H9 (cell line): ENCODE data around the gene CD247. TPM values are rescaled to one million over a fixed set of nuclear protein-coding genes. Genes with fewer than 3 reads are reported as not detected.
A peak's percentile ranks its signal among the peaks of the same experiment; 100 is the strongest.

Experiments used
- DNase-seq: peaks from one replicate; pipeline ENCODE4 v3.0.0-alpha.2; 2017
- H2AFZ ChIP-seq: one replicate; pipeline ENCODE4 v1.6.1; 2013; ENCODE audit warnings: mild to moderate bottlenecking, low read length, control low read depth, moderate library complexity
- H2AK5ac ChIP-seq: 2 replicates; pipeline ENCODE4 v1.6.1; 2013; ENCODE audit warnings: low read length, control low read depth, mixed read lengths; ENCODE audit not compliant: insufficient read length
- H2BK120ac ChIP-seq: one replicate; pipeline ENCODE4 v1.6.1; 2013; ENCODE audit warnings: low read depth, mild to moderate bottlenecking, low read length, control low read depth, inconsistent platforms; ENCODE audit not compliant: poor library complexity, severe bottlenecking
- H2BK12ac ChIP-seq: 2 replicates; pipeline ENCODE4 v1.6.1; 2013; ENCODE audit warnings: low read length, control low read depth, mixed read lengths, low read depth; ENCODE audit not compliant: insufficient read length
- H2BK15ac ChIP-seq: 2 replicates; pipeline ENCODE4 v1.6.1; 2013; ENCODE audit warnings: low read depth, low read length, control low read depth
- H2BK20ac ChIP-seq: one replicate; pipeline ENCODE4 v1.6.1; 2013; ENCODE audit warnings: low read depth, mild to moderate bottlenecking, low read length, control low read depth, inconsistent platforms; ENCODE audit not compliant: poor library complexity, severe bottlenecking
- H2BK5ac ChIP-seq: 2 replicates; pipeline ENCODE4 v1.6.1; 2013; ENCODE audit warnings: low read length, control low read depth, mixed read lengths; ENCODE audit not compliant: insufficient read length
- H3K14ac ChIP-seq: 2 replicates; pipeline ENCODE4 v1.6.1; 2013; ENCODE audit warnings: low read length, control low read depth; ENCODE audit not compliant: insufficient read depth
- H3K18ac ChIP-seq: 2 replicates; pipeline ENCODE4 v1.6.1; 2013; ENCODE audit warnings: low read depth, mild to moderate bottlenecking, mixed read lengths, low read length, control low read depth; ENCODE audit not compliant: insufficient read length
- H3K23ac ChIP-seq: 2 replicates; pipeline ENCODE4 v1.6.1; 2013; ENCODE audit warnings: low read length, control low read depth, mixed read lengths, low read depth; ENCODE audit not compliant: insufficient read length
- H3K23me2 ChIP-seq: 2 replicates; pipeline ENCODE4 v1.6.1; 2013; ENCODE audit warnings: low read depth, mild to moderate bottlenecking, mixed read lengths, low read length, control low read depth; ENCODE audit not compliant: insufficient read length, poor library complexity, severe bottlenecking
- H3K27ac ChIP-seq: 2 replicates; pipeline ENCODE4 v1.5.1; 2013; ENCODE audit warnings: low read length, control low read depth, mixed read lengths, low read depth; ENCODE audit not compliant: insufficient read length
- H3K27me3 ChIP-seq: 2 replicates; pipeline ENCODE4 v1.6.1; 2013; ENCODE audit warnings: low read length, control low read depth, inconsistent platforms; ENCODE audit not compliant: insufficient read depth
- H3K4ac ChIP-seq: 2 replicates; pipeline ENCODE4 v1.6.1; 2013; ENCODE audit warnings: low read depth, mild to moderate bottlenecking, control low read depth, inconsistent platforms, low read length, moderate library complexity
- H3K4me1 ChIP-seq: 2 replicates; pipeline ENCODE4 v1.6.1; 2013; ENCODE audit warnings: low read length, control low read depth, inconsistent platforms; ENCODE audit not compliant: insufficient read depth
- H3K4me2 ChIP-seq: 2 replicates; pipeline ENCODE4 v1.6.1; 2013; ENCODE audit warnings: low read length, control low read depth, mixed read lengths; ENCODE audit not compliant: insufficient read length, insufficient read depth
- H3K56ac ChIP-seq: 2 replicates; pipeline ENCODE4 v1.6.1; 2013; ENCODE audit warnings: low read depth, mild to moderate bottlenecking, mixed read lengths, low read length, control low read depth; ENCODE audit not compliant: insufficient read length
- H3K79me1 ChIP-seq: 2 replicates; pipeline ENCODE4 v1.6.1; 2013; ENCODE audit warnings: low read depth, mild to moderate bottlenecking, moderate library complexity, low read length, control low read depth, inconsistent platforms; ENCODE audit not compliant: insufficient read depth, poor library complexity, severe bottlenecking
- H3K79me2 ChIP-seq: 2 replicates; pipeline ENCODE4 v1.6.1; 2013; ENCODE audit warnings: low read length, control low read depth, inconsistent platforms; ENCODE audit not compliant: insufficient read depth
- H3K9ac ChIP-seq: 2 replicates; pipeline ENCODE4 v1.6.1; 2013; ENCODE audit warnings: low read length, control low read depth, mixed read lengths; ENCODE audit not compliant: insufficient read length; ENCODE audit errors: extremely low read depth
- H3K9me3 ChIP-seq: one replicate; pipeline ENCODE4 v1.6.1; 2013; ENCODE audit warnings: low read depth, low read length, inconsistent platforms; ENCODE audit not compliant: control insufficient read depth
- H3T11ph ChIP-seq: one replicate; pipeline ENCODE4 v1.6.1; 2013; ENCODE audit warnings: mild to moderate bottlenecking, low read length, control low read depth, inconsistent platforms
- H4K20me1 ChIP-seq: one replicate; pipeline ENCODE4 v1.6.1; 2013; ENCODE audit not compliant: control insufficient read depth, insufficient read length, insufficient read depth
- H4K5ac ChIP-seq: 2 replicates; pipeline ENCODE4 v1.6.1; 2013; ENCODE audit warnings: low read depth, mild to moderate bottlenecking, mixed read lengths, low read length, control low read depth; ENCODE audit not compliant: insufficient read length
- H4K8ac ChIP-seq: replicated peaks from 2 replicates; pipeline ENCODE4 v1.6.1; 2013; ENCODE audit warnings: low read length, control low read depth, mixed read lengths, low read depth; ENCODE audit not compliant: insufficient read length
- H4K91ac ChIP-seq: 2 replicates; pipeline ENCODE4 v1.6.1; 2013; ENCODE audit warnings: low read depth, mild to moderate bottlenecking, moderate library complexity, mixed read lengths, low read length, control low read depth; ENCODE audit not compliant: insufficient read length
- H3K27ac Mint-ChIP-seq, 3 experiments: 2 replicates in 2 of 3; 3 replicates in 1 of 3; pipeline ENCODE4 v1.8.0; 2020 to 2021; ENCODE audit warnings: mixed read lengths in 3 of 3, mild to moderate bottlenecking in 1 of 3, moderate library complexity in 1 of 3
- H3K27me3 Mint-ChIP-seq: 2 replicates; pipeline ENCODE4 v1.8.0; 2021; ENCODE audit warnings: low read depth, mild to moderate bottlenecking, moderate library complexity, mixed read lengths
- H3K36me3 Mint-ChIP-seq, 3 experiments: 2 replicates in 2 of 3; 3 replicates in 1 of 3; pipeline ENCODE4 v1.8.0; 2020 to 2021; ENCODE audit warnings: low read depth in 3 of 3, mixed read lengths in 3 of 3; ENCODE audit not compliant: insufficient read depth in 1 of 3
- H3K4me1 Mint-ChIP-seq, 2 experiments: 2 replicates each; pipeline ENCODE4 v1.8.0; 2020; ENCODE audit warnings: mixed read lengths in 2 of 2
- H3K4me3 Mint-ChIP-seq, 2 experiments: 2 replicates in 1 of 2; 3 replicates in 1 of 2; pipeline ENCODE4 v1.8.0; 2020 to 2021; ENCODE audit warnings: mild to moderate bottlenecking in 2 of 2, mixed read lengths in 2 of 2, moderate library complexity in 1 of 2
- H3K9me3 Mint-ChIP-seq, 2 experiments: 2 replicates in 1 of 2; 3 replicates in 1 of 2; pipeline ENCODE4 v1.8.0; 2020; ENCODE audit warnings: mild to moderate bottlenecking in 2 of 2, mixed read lengths in 2 of 2, moderate library complexity in 1 of 2
- CTCF ChIP-seq: fragments of 200-600 bp; sonication (generic); conservative IDR thresholded peaks from 3 replicates; pipeline ENCODE4 v1.8.0; 2021; ENCODE audit warnings: antibody characterized with exemption, mild to moderate bottlenecking
- WGBS: extraction: QIAGEN DNeasy Blood & Tissue Kit; methylation state at CpG from one replicate; pipeline ENCODE4 v1.1.7; 2013; ENCODE audit warnings: missing lambda C conversion rate, low lambda C conversion rate, mixed read lengths; ENCODE audit not compliant: insufficient read length; ENCODE audit errors: extremely low coverage; 5-methylcytosine and 5-hydroxymethylcytosine counted together
- total RNA-seq: library from RNA; stranded (reverse); gene quantifications from 2 replicates; pipeline ENCODE4 v1.2.1, GENCODE V29; 2021

Gene CD247
- total RNA-seq, 1 experiment from 2014 or later = 1.2 TPM

- Histone ChIP-seq H3K4ac (no peak overlapping the region), H3K56ac (no peak overlapping the region), H2AK5ac (no peak overlapping the region), H4K20me1 (no peaks in the 10 kb centered on the region), H4K8ac (no peak overlapping the region), H3K4me2 (no peak overlapping the region), H3K79me1 (no peaks in the 10 kb centered on the region), H3K14ac (no peak overlapping the region), H3K23me2 (no peaks in the 10 kb centered on the region), H4K91ac (no peak overlapping the region), H3T11ph (no peak overlapping the region), H2BK12ac (no peak overlapping the region), H3K4me1 (peaks cover 11% of the 10 kb centered on the region; the same call in 1 of the 2 replicates), H2BK5ac (peak overlapping the region; percentile 19), H3K27me3 (no peaks in the 10 kb centered on the region), H3K79me2 (no peaks in the 10 kb centered on the region), H3K9ac (no peak overlapping the region), H2AFZ (no peak overlapping the region), H2BK120ac (no peak overlapping the region), H2BK15ac (no peak overlapping the region), H3K27ac (no peak overlapping the region), H3K9me3 (no peaks in the 10 kb centered on the region), H2BK20ac (no peak overlapping the region), H3K23ac (no peak overlapping the region), H4K5ac (no peak overlapping the region), H3K18ac (no peak overlapping the region)
- Mint-ChIP-seq H3K27ac (no peak overlapping the region), H3K4me1 (peaks cover 30 to 34% of the 10 kb centered on the region in 2 experiments), H3K27me3 (peaks cover 13% of the 10 kb centered on the region), H3K36me3 (no peaks in the 10 kb centered on the region), H3K9me3 (no peaks in the 10 kb centered on the region), H3K4me3 (no peak overlapping the region)
- no CpG with 5 or more reads among the region's 3 CpGs for WGBS
- no peak for DNase-seq
- TF ChIP-seq CTCF = no peak
These were observed 13.9 kb downstream of the CD247 start for GRCh38 chr1:167504467-167504827.
